GM18870 (cell line): ENCODE results near the gene CARD8.

Source experiments
- ATAC-seq: cut with Tn5 transposase; IDR thresholded peaks from one replicate; pipeline ENCODE4 v1.9.1; 2021; ENCODE audit warnings: moderate library complexity; ENCODE audit not compliant: unreplicated experiment

The CARD8 gene

GRCh38 chr19:48213959-48214358, 41.8 kb downstream of the CARD8 start:
- ATAC-seq: no peak

DNA sequence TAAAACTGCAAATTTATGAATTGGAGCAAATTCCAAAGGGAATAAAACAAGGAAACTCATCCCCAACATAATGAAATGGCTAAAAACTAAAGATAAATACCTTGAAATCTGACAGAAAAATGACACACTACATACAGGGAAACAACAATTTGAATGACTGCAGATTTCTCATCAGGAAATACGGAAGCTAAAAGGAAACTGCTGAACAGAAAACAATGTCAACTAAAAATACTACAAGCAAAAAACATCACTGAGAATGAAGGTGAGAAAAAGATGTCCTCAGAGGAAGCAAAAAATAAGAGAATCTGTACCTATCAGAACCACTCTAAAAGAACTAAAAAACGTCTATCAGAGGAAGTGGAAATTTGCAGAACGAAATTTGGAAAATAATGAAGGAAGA, 45.7 kb downstream of the CARD8 start:
- no peak for ATAC-seq

- no peak for ATAC-seq
These were observed 49.2 kb downstream of the CARD8 start for GRCh38 chr19:48206397-48207093.

- no peak for ATAC-seq
These were observed 51.7 kb downstream of the CARD8 start for GRCh38 chr19:48203794-48204628.

GRCh38 chr19:48203222-48203793, 52.4 kb downstream of the CARD8 start:
- no peak for ATAC-seq

DNA sequence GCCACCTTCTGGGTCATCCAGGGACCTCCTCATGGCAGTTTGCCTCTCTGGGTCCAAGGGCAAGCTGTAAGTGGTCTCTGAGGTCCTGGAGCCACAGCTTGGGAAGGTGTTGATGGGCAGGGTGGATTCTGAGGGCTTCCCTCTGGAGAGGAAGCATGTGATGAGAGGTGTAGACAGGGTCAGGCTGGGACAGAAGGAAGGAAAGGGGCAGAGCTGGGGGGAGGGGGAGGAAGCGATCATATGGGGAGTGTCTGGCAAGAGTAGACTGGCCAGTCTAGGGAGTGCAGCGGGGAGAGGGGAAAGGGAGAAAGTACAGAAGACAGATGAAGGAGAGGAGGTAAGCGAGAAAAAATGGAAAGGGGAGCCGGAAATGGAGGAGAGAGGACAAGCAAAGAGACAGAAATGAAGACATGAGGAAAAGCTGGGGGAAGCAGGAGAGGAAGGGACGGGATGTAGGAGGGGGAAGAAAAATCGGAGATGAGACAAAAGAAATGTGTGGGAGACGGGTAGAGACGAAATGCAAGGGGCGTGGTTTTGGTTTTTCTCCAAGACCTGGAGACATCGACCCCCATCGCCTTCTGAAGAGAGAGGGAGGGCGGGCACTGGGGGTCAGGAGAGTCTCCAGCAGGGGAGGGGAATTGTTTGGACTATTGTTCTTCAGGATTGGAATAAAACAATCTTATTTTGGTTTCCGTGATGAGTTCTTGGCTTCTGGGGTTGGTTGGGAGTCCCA, 58.6 kb downstream of the CARD8 start:
- ATAC-seq: no peak

- no peak for ATAC-seq
These were observed 59.4 kb downstream of the CARD8 start for GRCh38 chr19:48196321-48196763.

DNA sequence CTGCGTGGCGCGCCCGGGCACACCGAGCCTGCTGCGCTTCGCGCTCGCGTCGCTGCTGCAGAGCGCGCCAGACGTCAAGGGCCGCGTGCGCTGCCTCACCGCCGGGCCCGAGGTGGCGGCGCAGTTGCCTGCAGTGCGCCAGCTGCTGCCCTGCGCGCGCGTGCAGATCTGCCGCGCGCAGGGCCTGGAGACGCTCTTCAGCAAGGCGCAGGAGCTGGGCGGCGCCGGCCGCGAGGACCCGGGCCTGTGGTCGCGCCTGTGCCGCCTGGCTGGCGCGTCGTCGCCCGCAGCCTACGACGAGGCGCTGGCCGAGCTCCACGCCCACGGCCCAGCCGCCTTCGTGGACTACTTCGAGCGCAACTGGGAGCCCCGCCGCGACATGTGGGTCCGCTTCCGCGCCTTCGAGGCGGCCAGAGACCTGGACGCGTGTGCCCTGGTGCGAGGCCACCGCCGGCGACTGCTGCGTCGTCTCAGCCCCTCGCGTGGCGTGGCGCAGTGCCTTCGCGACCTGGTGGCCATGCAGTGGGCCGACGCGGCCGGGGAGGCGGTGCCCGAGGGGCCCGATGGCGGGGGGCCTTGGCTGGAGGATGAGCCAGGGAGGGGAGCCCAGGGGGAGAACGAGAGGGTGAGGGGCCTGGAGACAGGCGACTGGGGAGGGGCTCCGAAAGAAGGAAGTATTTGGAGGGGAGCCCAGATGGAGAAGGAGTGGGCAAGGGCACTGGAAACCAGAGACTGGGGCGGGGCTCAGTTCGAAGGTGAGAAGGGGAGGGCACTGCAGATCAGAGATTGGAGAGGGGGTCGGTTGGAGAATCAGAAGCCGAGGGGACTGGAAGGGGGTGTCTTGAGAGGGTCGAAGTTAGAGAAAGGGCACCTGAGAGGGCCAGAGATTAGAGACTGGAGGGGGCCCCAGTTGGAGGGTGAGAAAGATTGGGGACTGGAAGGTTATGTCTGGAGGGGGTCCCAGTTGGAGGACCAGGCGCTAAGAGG, 60.6 kb downstream of the CARD8 start:
- ATAC-seq: no peak

DNA sequence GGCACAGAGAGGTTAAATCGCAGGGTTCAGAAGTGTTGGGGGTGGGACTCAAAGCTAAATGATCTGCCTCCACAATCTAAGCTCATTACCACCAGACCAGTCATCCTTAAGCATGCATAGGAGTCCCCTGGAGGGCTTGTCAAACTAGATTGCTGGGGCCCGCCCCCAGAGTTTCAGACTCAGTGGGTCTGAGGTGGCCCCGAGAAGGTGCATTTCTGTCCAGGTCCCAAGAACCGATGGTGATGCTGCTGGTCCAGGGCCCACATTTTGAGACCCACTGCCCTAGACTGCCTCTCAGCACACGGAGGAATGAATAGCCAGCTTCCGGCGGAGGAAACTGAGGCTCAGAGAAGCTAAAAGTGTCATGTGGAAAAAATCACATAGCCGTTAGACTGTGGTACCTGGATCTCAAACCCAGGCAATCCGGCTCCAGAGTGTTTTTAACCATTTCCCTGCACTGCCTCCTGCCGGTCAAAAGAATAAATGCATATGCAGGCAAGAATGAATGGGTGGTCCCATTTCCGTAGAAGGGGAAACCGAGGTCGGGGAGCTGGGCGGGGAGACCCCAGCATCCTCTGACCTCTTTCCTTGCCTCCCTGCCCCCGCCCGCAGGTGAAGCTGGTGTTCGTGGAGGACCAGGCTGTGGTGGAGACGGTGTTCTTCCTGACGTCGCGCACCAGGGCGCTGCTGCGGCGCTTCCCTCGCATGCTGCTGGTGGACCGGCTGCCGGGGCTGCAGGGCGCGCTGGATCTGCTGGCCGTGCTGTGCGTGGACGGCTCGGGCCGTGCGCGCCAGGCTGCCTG, 61.5 kb downstream of the CARD8 start:
- no peak for ATAC-seq

- ATAC-seq: no peak
These were observed 63.0 kb downstream of the CARD8 start for GRCh38 chr19:48192750-48193149.

DNA sequence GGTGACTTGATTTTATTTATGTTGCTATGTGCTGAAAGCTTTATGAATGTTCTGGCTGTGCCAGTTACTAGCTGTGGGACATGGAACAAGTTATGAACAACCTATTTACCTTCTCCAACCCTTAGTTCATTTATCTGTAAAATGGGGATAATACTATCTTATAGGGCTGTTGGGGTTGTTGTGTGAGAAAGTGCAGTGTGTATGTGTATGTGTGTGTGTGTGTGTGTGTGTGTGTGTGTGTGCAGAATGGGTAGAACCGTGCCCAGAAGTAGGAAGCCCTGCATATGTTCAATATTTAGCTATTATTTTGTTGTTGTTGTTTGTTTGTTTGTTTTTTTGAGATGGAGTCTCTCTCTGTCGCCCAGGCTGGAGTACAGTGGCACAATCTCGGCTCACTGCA, 64.8 kb downstream of the CARD8 start:
- no peak for ATAC-seq

GRCh38 chr19:48190288-48190884, 65.3 kb downstream of the CARD8 start:
- no peak for ATAC-seq

- ATAC-seq: no peak
These were observed 69.1 kb downstream of the CARD8 start for GRCh38 chr19:48186541-48186991.

GRCh38 chr19:48186015-48186414, 69.7 kb downstream of the CARD8 start:
- no peak for ATAC-seq

GRCh38 chr19:48183356-48183755, 72.4 kb downstream of the CARD8 start:
- ATAC-seq: no peak

- no peak for ATAC-seq
These were observed 73.3 kb downstream of the CARD8 start for GRCh38 chr19:48182434-48182833.

- ATAC-seq: no peak
These were observed 74.2 kb downstream of the CARD8 start for GRCh38 chr19:48181505-48181904.

GRCh38 chr19:48176226-48176625, 79.5 kb downstream of the CARD8 start:
- ATAC-seq: no peak

GRCh38 chr19:48175578-48175977, 80.1 kb downstream of the CARD8 start:
- ATAC-seq: no peak
